Lung (tissue), 12 donors: ENCODE results near the gene CCDC32. TPM values are rescaled to one million over a fixed set of nuclear protein-coding genes. Genes with fewer than 3 reads are reported as not detected.

Experiments
- ATAC-seq: fragments of 200-7000 bp; cut with Tn5 transposase; one replicate; pipeline ENCODE4 v1.9.1; 2020; ENCODE audit warnings: moderate number of reproducible peaks; ENCODE audit not compliant: insufficient read depth, low FRiP score
- DNase-seq, 3 donors: peaks; one replicate each; pipeline ENCODE4 v3.0.0-alpha.2; 2013 to 2017
- H3K27ac ChIP-seq, 2 donors: one replicate each; pipeline ENCODE4 v1.5.1; 2013; ENCODE audit warnings: mild to moderate bottlenecking in 2 of 2, moderate library complexity in 2 of 2, control low read depth in 1 of 2, inconsistent platforms in 1 of 2, low read depth in 1 of 2, low read length in 1 of 2
- H3K27me3 ChIP-seq, 3 donors: one replicate each; pipeline ENCODE4 v1.5.1; 2013; ENCODE audit warnings: low read length in 2 of 3; ENCODE audit not compliant: control insufficient read depth in 3 of 3, insufficient read depth in 3 of 3
- H3K36me3 ChIP-seq, 4 donors: one replicate each; pipeline ENCODE4 v1.5.1; 2013; ENCODE audit warnings: low read length in 4 of 4, mild to moderate bottlenecking in 1 of 4, moderate library complexity in 1 of 4; ENCODE audit not compliant: control insufficient read depth in 4 of 4, insufficient read depth in 4 of 4
- H3K4me1 ChIP-seq, 5 donors: one replicate each; pipeline ENCODE4 v1.5.1; 2013; ENCODE audit warnings: low read length in 5 of 5, mild to moderate bottlenecking in 2 of 5, moderate library complexity in 1 of 5; ENCODE audit not compliant: control insufficient read depth in 5 of 5, insufficient read depth in 5 of 5
- H3K4me3 ChIP-seq: one replicate; pipeline ENCODE4 v1.5.1; 2013; ENCODE audit warnings: mild to moderate bottlenecking, control low read depth, moderate library complexity
- H3K9ac ChIP-seq, 2 donors: one replicate each; pipeline ENCODE4 v1.5.1; 2013; ENCODE audit warnings: low read length in 2 of 2, control low read depth in 1 of 2; ENCODE audit not compliant: insufficient read depth in 1 of 2
- H3K9me3 ChIP-seq, 4 donors: one replicate each; pipeline ENCODE4 v1.5.1; 2013; ENCODE audit warnings: low read length in 3 of 4, mild to moderate bottlenecking in 1 of 4, moderate library complexity in 1 of 4; ENCODE audit not compliant: control insufficient read depth in 4 of 4, insufficient read depth in 3 of 4
- WGBS, 2 donors: extraction: QIAGEN DNeasy Blood & Tissue Kit; methylation state at CpG; one replicate each; pipeline ENCODE4 v1.1.7; 2013; 5-methylcytosine and 5-hydroxymethylcytosine counted together
- polyA plus RNA-seq, 2 donors: library from polyadenylated mRNA; stranded (reverse); fragments of 200-250 nt; gene quantifications; one replicate each; pipeline ENCODE4 v1.2.1, GENCODE V29; 2013
- total RNA-seq, 2 donors: library from RNA; depleted of rRNA in 1 of 2; stranded (reverse); fragments of >200 nt in 1 of 2; gene quantifications; one replicate each; pipeline ENCODE4 v1.2.1, GENCODE V29; 2014 to 2021
- TF ChIP-seq, protein P1 (sequence below): IDR thresholded peaks from 2 replicates; pipeline ENCODE4 v1.5.1; 2012; ENCODE audit warnings: mild to moderate bottlenecking; ENCODE audit errors: control extremely low read depth, extremely low read depth
- donor health status: control.
- donor health status: control.
- donor health status: Bipolar disorder and iron deficiency.
- donor health status: healthy.
- donor health status: DM: yes; HTN: yes; CAD: no.

The CCDC32 gene
- total and polyA plus RNA-seq, 4 donors = 24.5 to 31.8 (median 30.2) TPM

DNA sequence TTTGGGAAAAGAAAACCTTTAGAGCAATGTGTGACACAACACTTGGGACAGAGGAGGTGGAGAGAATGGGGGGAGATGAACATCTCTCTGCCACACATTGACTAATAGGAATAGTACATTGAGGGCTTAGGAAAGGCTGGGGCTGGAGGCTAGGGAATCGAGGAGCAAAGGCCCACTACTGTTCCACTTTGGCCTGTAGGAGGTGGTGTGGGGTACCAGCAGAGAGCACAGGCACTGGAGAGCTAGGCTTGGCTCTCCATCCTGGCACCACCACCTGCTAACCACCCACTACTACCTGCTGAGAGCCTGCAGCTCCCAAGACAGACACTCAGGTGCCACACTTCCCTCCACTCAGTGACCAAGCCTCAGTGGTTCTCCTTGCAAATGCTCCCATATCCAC is 19.4 kb downstream of the CCDC32 start:
- DNase-seq = no peak
- Histone ChIP-seq H3K4me1 (peaks cover 0 to 16% (median 0%) of the 10 kb centered on the region in 5 donors), H3K4me3 (no peak overlapping the region), H3K9ac (no peak overlapping the region), H3K36me3 (peaks cover 0 to 9% (median 7%) of the 10 kb centered on the region in 4 donors), H3K9me3 (peaks cover 0 to 1% (median 0%) of the 10 kb centered on the region in 4 donors), H3K27me3 (no peaks in the 10 kb centered on the region), H3K27ac (no peak overlapping the region)
- TF ChIP-seq, protein P1, sequence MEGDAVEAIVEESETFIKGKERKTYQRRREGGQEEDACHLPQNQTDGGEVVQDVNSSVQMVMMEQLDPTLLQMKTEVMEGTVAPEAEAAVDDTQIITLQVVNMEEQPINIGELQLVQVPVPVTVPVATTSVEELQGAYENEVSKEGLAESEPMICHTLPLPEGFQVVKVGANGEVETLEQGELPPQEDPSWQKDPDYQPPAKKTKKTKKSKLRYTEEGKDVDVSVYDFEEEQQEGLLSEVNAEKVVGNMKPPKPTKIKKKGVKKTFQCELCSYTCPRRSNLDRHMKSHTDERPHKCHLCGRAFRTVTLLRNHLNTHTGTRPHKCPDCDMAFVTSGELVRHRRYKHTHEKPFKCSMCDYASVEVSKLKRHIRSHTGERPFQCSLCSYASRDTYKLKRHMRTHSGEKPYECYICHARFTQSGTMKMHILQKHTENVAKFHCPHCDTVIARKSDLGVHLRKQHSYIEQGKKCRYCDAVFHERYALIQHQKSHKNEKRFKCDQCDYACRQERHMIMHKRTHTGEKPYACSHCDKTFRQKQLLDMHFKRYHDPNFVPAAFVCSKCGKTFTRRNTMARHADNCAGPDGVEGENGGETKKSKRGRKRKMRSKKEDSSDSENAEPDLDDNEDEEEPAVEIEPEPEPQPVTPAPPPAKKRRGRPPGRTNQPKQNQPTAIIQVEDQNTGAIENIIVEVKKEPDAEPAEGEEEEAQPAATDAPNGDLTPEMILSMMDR = no peak
- ATAC-seq = no peak
- 81 to 82% methylated on average over 1 of the region's 1 CpG for WGBS, 2 donors

DNA sequence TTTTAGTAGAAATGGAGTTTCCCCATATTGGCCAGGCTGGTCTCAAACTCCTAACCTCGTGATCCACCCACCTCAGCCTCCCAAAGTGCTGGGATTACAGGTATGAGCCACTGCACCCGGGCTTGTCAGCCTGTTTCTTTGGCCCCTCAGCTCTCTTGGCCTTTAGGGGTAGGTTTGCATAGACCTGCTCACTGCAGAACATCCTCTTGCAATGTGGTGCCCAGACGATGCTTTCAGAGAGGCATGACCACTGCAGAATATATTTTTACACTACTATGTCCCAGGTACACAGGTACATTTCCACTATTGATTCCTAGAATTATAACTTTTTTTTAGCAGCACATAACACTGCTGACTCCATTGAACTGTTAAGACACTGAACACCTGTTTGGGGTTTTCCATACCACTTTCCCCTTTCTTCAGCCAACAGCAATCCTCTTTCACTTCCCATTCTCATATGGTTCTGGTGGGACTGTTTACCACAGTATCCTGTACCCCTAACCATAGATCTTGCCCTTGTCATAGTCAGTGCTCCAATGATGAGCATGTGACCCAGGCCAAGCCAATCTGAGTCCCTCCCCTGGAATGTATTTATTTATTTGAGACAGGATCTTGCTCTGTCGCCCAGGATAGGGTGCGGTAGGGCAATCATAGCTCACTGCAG is 21.1 kb downstream of the CCDC32 start:
- Histone ChIP-seq H3K4me3 (no peak overlapping the region), H3K27me3 (no peaks in the 10 kb centered on the region), H3K4me1 (peaks cover 0 to 7% (median 0%) of the 10 kb centered on the region in 5 donors), H3K9me3 (peaks cover 0 to 1% (median 0%) of the 10 kb centered on the region in 4 donors), H3K9ac (no peak overlapping the region), H3K36me3 (peaks cover 0 to 9% (median 5%) of the 10 kb centered on the region in 4 donors), H3K27ac (no peak overlapping the region)
- DNase-seq = no peak
- WGBS, 2 donors = 69 to 77% methylated on average over 5 of the region's 5 CpGs
- no peak for ATAC-seq
- TF ChIP-seq, protein P1 = no peak

GRCh38 chr15:40543082-40543481 is 21.8 kb downstream of the CCDC32 start:
- 93 to 95% methylated on average over 3 of the region's 3 CpGs for WGBS, 2 donors
- H3K4me1 ChIP-seq = peaks cover 0 to 2% (median 0%) of the 10 kb centered on the region in 5 donors
- H3K27ac ChIP-seq = no peak overlapping the region
- no peak for ATAC-seq
- TF ChIP-seq, protein P1 = no peak
- no peak overlapping the region for H3K9ac ChIP-seq
- peaks cover 0 to 1% (median 0%) of the 10 kb centered on the region in 4 donors for H3K9me3 ChIP-seq
- peaks cover 0 to 7% (median 3%) of the 10 kb centered on the region in 4 donors for H3K36me3 ChIP-seq
- DNase-seq = no peak
- no peaks in the 10 kb centered on the region for H3K27me3 ChIP-seq
- no peak overlapping the region for H3K4me3 ChIP-seq
